Measurements from ENCODE around the gene CHAF1B. TPM values are rescaled to one million over a fixed set of nuclear protein-coding genes. Genes with fewer than 3 reads are reported as not detected.

Gene CHAF1B
- total RNA-seq, 1 experiment from 2014 or later = 18.7 TPM

DNA sequence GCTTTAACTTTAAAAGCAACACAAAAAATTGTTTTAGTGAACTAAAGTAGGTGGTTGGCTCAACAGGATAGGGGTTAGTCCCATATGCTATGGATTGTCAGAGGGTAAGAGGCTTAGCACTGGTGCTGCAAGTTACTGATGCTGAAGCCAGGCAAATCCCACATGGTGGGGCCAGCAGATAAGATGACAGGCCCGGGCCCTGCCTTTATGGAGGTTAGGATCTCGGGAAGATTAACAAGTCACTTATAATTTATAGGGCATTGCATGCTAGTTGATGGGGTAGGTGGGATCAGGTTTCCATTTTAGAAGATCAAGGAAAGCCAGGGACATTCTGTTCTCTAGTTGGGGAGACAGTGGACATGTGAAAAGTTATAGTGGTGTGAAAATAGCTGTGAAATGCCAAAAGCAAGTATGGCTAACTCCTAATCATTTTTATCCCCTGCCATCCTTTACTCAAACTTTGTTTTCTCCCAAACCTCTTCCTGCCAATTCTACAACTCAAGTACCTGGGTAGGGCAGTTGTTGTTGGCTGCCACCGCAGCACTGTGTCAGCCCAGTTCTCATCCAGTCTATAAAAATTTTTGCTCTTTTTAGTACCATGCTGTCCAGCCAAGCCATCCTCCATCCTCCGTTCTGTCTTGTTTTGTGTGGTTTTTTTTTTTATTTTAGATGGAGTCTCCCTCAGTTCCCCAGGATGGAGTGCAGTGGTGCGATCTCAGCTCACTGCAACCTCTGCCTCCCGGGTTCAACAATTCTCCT is 10.3 kb downstream of the CHAF1B start:
- no peaks in the 10 kb centered on the region for H3K27me3 ChIP-seq (replicated peaks; ENCODE audit: control insufficient read depth, insufficient read depth, low read length)
- ChIA-PET CTCF (interaction anchor here (0.6 kb wide), 1 partner anchor 255 kb away, joined by 3 read pairs; no protein-coding TSS in a partner anchor), POLR2A (no interaction called here)
- Mint-ChIP-seq H3K27ac (ENCODE audit: unreplicated experiment) (no peak overlapping the region), H3K4me3 (ENCODE audit: unreplicated experiment) (no peak overlapping the region), H3K36me3 (ENCODE audit: insufficient read depth, unreplicated experiment) (peaks cover 57% of the 10 kb centered on the region), H3K9me3 (ENCODE audit: unreplicated experiment) (no peaks in the 10 kb centered on the region), H3K4me1 (ENCODE audit: low read depth, unreplicated experiment) (no peaks in the 10 kb centered on the region), H3K27me3 (ENCODE audit: insufficient read depth, unreplicated experiment) (no peaks in the 10 kb centered on the region)
- no peaks in the 10 kb centered on the region for H3K4me1 ChIP-seq
- no peaks in the 10 kb centered on the region for H3K36me3 ChIP-seq (ENCODE audit: control insufficient read depth, insufficient read depth, low read length)
- no TSS peak for BruUV-seq (replicated peaks)
- DNase-seq = no peak
- TF ChIP-seq, protein P1, sequence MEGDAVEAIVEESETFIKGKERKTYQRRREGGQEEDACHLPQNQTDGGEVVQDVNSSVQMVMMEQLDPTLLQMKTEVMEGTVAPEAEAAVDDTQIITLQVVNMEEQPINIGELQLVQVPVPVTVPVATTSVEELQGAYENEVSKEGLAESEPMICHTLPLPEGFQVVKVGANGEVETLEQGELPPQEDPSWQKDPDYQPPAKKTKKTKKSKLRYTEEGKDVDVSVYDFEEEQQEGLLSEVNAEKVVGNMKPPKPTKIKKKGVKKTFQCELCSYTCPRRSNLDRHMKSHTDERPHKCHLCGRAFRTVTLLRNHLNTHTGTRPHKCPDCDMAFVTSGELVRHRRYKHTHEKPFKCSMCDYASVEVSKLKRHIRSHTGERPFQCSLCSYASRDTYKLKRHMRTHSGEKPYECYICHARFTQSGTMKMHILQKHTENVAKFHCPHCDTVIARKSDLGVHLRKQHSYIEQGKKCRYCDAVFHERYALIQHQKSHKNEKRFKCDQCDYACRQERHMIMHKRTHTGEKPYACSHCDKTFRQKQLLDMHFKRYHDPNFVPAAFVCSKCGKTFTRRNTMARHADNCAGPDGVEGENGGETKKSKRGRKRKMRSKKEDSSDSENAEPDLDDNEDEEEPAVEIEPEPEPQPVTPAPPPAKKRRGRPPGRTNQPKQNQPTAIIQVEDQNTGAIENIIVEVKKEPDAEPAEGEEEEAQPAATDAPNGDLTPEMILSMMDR (IDR thresholded peaks at IDR 0.05; ENCODE audit: insufficient read depth in 1 of 2, low read depth in 1 of 2, low read length in 1 of 2, severe bottlenecking in 1 of 2, unreplicated experiment in 1 of 2) = no peak
- H3K4me3 ChIP-seq (ENCODE audit: low read depth, low read length) = no peak overlapping the region
- H3K9me3 ChIP-seq = no peaks in the 10 kb centered on the region
- intact Hi-C loops (cut with micrococcal nuclease; ENCODE audit: unreplicated experiment) = no loop called here

DNA sequence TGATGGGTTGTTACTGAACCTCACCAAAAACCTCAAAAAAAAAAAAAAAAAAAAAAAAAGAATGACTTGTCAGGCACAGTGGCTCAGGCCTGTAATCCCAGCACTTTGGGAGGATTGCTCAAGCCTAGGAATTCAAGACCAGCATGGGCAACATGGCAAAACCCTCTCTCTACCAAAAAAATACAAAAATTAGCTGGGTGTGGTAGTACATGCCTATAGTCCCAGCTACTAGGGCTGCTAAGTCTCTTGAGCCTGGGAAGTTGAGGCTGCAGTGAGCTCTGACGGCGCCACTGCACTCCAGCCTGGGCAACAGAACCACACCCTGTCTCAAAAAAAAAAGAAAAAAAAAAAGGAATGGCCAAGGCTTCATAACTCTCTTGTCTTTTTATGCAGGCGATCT is 11.1 kb downstream of the CHAF1B start:
- Histone ChIP-seq H3K4me3 (ENCODE audit: low read depth, low read length) (no peak overlapping the region), H3K9me3 (no peaks in the 10 kb centered on the region), H3K4me1 (no peaks in the 10 kb centered on the region), H3K36me3 (ENCODE audit: control insufficient read depth, insufficient read depth, low read length) (no peaks in the 10 kb centered on the region; the same call in 1 of the 2 replicates), H3K27me3 (replicated peaks; ENCODE audit: control insufficient read depth, insufficient read depth, low read length) (no peaks in the 10 kb centered on the region)
- no peak overlapping the region for H3K27ac Mint-ChIP-seq (ENCODE audit: unreplicated experiment)
- intact Hi-C loops (cut with micrococcal nuclease; ENCODE audit: unreplicated experiment) = no loop called here
- H3K4me1 Mint-ChIP-seq (ENCODE audit: low read depth, unreplicated experiment) = no peaks in the 10 kb centered on the region
- ChIA-PET CTCF (no interaction called here), POLR2A (no interaction called here)
- no peak overlapping the region for H3K4me3 Mint-ChIP-seq (ENCODE audit: unreplicated experiment)
- no peaks in the 10 kb centered on the region for H3K9me3 Mint-ChIP-seq (ENCODE audit: unreplicated experiment)
- DNase-seq = no peak
- TF ChIP-seq, protein P1 (IDR thresholded peaks at IDR 0.05; ENCODE audit: insufficient read depth in 1 of 2, low read depth in 1 of 2, low read length in 1 of 2, severe bottlenecking in 1 of 2, unreplicated experiment in 1 of 2) = no peak
- H3K27me3 Mint-ChIP-seq (ENCODE audit: insufficient read depth, unreplicated experiment) = no peaks in the 10 kb centered on the region
- BruUV-seq (replicated peaks) = no TSS peak
- H3K36me3 Mint-ChIP-seq (ENCODE audit: insufficient read depth, unreplicated experiment) = peaks cover 56% of the 10 kb centered on the region

- peaks cover 55% of the 10 kb centered on the region for H3K36me3 Mint-ChIP-seq (ENCODE audit: insufficient read depth, unreplicated experiment)
- Histone ChIP-seq H3K4me3 (ENCODE audit: low read depth, low read length) (no peak overlapping the region), H3K27me3 (replicated peaks; ENCODE audit: control insufficient read depth, insufficient read depth, low read length) (no peaks in the 10 kb centered on the region), H3K4me1 (no peaks in the 10 kb centered on the region), H3K9me3 (no peaks in the 10 kb centered on the region), H3K36me3 (ENCODE audit: control insufficient read depth, insufficient read depth, low read length) (no peaks in the 10 kb centered on the region; the same call in 1 of the 2 replicates)
- no peak for DNase-seq
- H3K4me1 Mint-ChIP-seq (ENCODE audit: low read depth, unreplicated experiment) = no peaks in the 10 kb centered on the region
- H3K27me3 Mint-ChIP-seq (ENCODE audit: insufficient read depth, unreplicated experiment) = no peaks in the 10 kb centered on the region
- no peak overlapping the region for H3K27ac Mint-ChIP-seq (ENCODE audit: unreplicated experiment)
- intact Hi-C loops (cut with micrococcal nuclease; ENCODE audit: unreplicated experiment) = no loop called here
- ChIA-PET POLR2A (no interaction called here), CTCF (no interaction called here)
- no TSS peak for BruUV-seq (replicated peaks)
- H3K9me3 Mint-ChIP-seq (ENCODE audit: unreplicated experiment) = no peaks in the 10 kb centered on the region
- no peak overlapping the region for H3K4me3 Mint-ChIP-seq (ENCODE audit: unreplicated experiment)
- TF ChIP-seq, protein P1 (IDR thresholded peaks at IDR 0.05; ENCODE audit: insufficient read depth in 1 of 2, low read depth in 1 of 2, low read length in 1 of 2, severe bottlenecking in 1 of 2, unreplicated experiment in 1 of 2) = no peak
Measured at GRCh38 chr21:36396971-36397370, 11.8 kb downstream of the CHAF1B start.
